ENCODE data around the gene R3HCC1L. TPM values are rescaled to one million over a fixed set of nuclear protein-coding genes. Genes with fewer than 3 reads are reported as not detected.

Gene R3HCC1L
- total and polyA plus RNA-seq, 2 of the 4 experiments (the other 2 are of a cell fraction) = 8.3 to 14.7 TPM

- Histone ChIP-seq H3K4ac (ENCODE audit: low read depth, low read length) (no peak overlapping the region), H2AK9ac (replicated peaks; ENCODE audit: low read depth, low read length, poor library complexity) (no peak overlapping the region), H4K5ac (ENCODE audit: low read depth, low read length) (no peak overlapping the region), H3K18ac (ENCODE audit: low read depth, low read length) (no peak overlapping the region), H2AFZ (replicated peaks; ENCODE audit: low read length, poor library complexity) (no peak overlapping the region), H3K36me3 (ENCODE audit: control insufficient read depth, insufficient read depth, low read length) (peaks cover 10% of the 10 kb centered on the region), H3K27ac (ENCODE audit: insufficient read depth, low read length) (no peak overlapping the region), H4K8ac (ENCODE audit: low read depth in 2 of 2, low read length in 2 of 2) (no peak overlapping the region), H3K4me3 (ENCODE audit: insufficient read depth, low read depth, low read length) (no peak overlapping the region), H3K56ac (ENCODE audit: extremely low read depth, insufficient read depth, low read length) (no peak overlapping the region), H3K23ac (ENCODE audit: low read depth, low read length) (no peak overlapping the region), H3K9ac (ENCODE audit: low read depth, low read length) (no peak overlapping the region), H2BK20ac (ENCODE audit: low read depth, low read length) (no peak overlapping the region), H3K14ac (replicated peaks; ENCODE audit: low read depth, low read length) (no peak overlapping the region), H2BK15ac (ENCODE audit: low read depth, low read length) (no peak overlapping the region), H3K79me1 (ENCODE audit: low read depth in 1 of 2, low read length in 2 of 2) (peaks cover 0 to 10% of the 10 kb centered on the region in 2 experiments; a peak in 1 of 4 replicates), H3K9me1 (ENCODE audit: insufficient read depth, low read length) (no peaks in the 10 kb centered on the region), H4K20me1 (ENCODE audit: insufficient read depth, low read length) (no peaks in the 10 kb centered on the region), H2BK120ac (ENCODE audit: low read depth, low read length) (no peak overlapping the region), H3K27me3 (ENCODE audit: control insufficient read depth, insufficient read depth, low read length) (no peaks in the 10 kb centered on the region), H3K4me2 (ENCODE audit: low read depth, low read length) (no peak overlapping the region), H2AK5ac (ENCODE audit: low read depth, low read length) (no peak overlapping the region), H4K91ac (ENCODE audit: insufficient read depth, low read depth, low read length) (no peak overlapping the region), H3K4me1 (ENCODE audit: control insufficient read depth, insufficient read depth, low read length) (no peaks in the 10 kb centered on the region), H2BK5ac (ENCODE audit: low read depth, low read length, poor library complexity, severe bottlenecking) (no peak overlapping the region), H3K9me3 (ENCODE audit: control insufficient read depth, insufficient read depth, low read length) (no peaks in the 10 kb centered on the region)
- CTCF ChIA-PET = interaction anchor here (1.2 kb wide), 1 partner anchor 10 kb away, joined by 3 read pairs; no protein-coding TSS in a partner anchor
- in situ Hi-C loops (cut with MboI; ENCODE audit: low sequenced_read_pairs) = no loop called here
- intact Hi-C loops (cut with micrococcal nuclease) = no loop called here
- POLR2A ChIA-PET (ENCODE audit: unreplicated experiment) = no interaction called here
- BruUV-seq (replicated peaks) = no TSS peak
- dilution Hi-C loops (cut with HindIII; ENCODE audit: low sequenced_read_pairs, unreplicated experiment) = no loop called here
- ATAC-seq (ENCODE audit: low read depth) (no peak), DNase-seq (no peak)
- TF ChIP-seq RAD21 (IDR thresholded peaks at IDR 0.05; ENCODE audit: low read length) = no peak
- no peak for TF ChIP-seq RFX5 (IDR thresholded peaks at IDR 0.05; ENCODE audit: low read depth, low read length)
- no peak for TF ChIP-seq BHLHE40 (IDR thresholded peaks at IDR 0.05; ENCODE audit: low read depth, low read length)
- no peak for TF ChIP-seq CTCF (conservative IDR thresholded peaks at IDR 0.05; ENCODE audit: low read depth, low read length)
- no peak for TF ChIP-seq ELK1 (IDR thresholded peaks at IDR 0.05; ENCODE audit: borderline replicate concordance, low read depth, low read length)
- no peak for TF ChIP-seq FOS (IDR thresholded peaks at IDR 0.05; ENCODE audit: low read depth, low read length)
- TF ChIP-seq USF2 (IDR thresholded peaks at IDR 0.05; ENCODE audit: low read depth, low read length) = no peak
- TF ChIP-seq MAZ (IDR thresholded peaks at IDR 0.05; ENCODE audit: borderline replicate concordance, low read depth, low read length) = no peak
- TF ChIP-seq MAFK (IDR thresholded peaks at IDR 0.05; ENCODE audit: low read depth, low read length) = no peak
- TF ChIP-seq MXI1 (IDR thresholded peaks at IDR 0.05; ENCODE audit: borderline replicate concordance, low read depth, low read length) = no peak
- no peak for TF ChIP-seq RCOR1 (IDR thresholded peaks at IDR 0.05; ENCODE audit: insufficient replicate concordance, low read length)
- no peak for TF ChIP-seq SMC3 (IDR thresholded peaks at IDR 0.05; ENCODE audit: low read depth, low read length)
- TF ChIP-seq CHD1 (IDR thresholded peaks at IDR 0.05; ENCODE audit: low read depth, low read length) = no peak
- no peak for TF ChIP-seq CEBPB (IDR thresholded peaks at IDR 0.05; ENCODE audit: low read depth, low read length)
- no CpG with 5 or more reads among the region's 4 CpGs for WGBS, 2 experiments (ENCODE audit: extremely low coverage in 2 of 2, insufficient read length in 1 of 2)
Observed at GRCh38 chr10:98231417-98231816, 97.0 kb downstream of the R3HCC1L start.
